ENCODE data around the gene PGLYRP4.
A peak's percentile ranks its signal among the peaks of the same experiment; 100 is the strongest.

PGLYRP4 gene

GRCh38 chr1:153386500-153386901, 37.9 kb upstream of the PGLYRP4 start:
- no peak for TF ChIP-seq CTCF (IDR thresholded peaks at IDR 0.05; ENCODE audit: low read depth, low read length)
- Histone ChIP-seq H3K4me3 (ENCODE audit: low read depth, low read length) (no peak overlapping the region), H3K36me3 (no peaks in the 10 kb centered on the region), H3K9me3 (ENCODE audit: severe bottlenecking) (peaks cover 16% of the 10 kb centered on the region), H3K27me3 (ENCODE audit: insufficient read depth, low read depth, severe bottlenecking) (peaks cover 97% of the 10 kb centered on the region), H3K27ac (no peak overlapping the region)
- DNase-seq = peak; percentile 12

GRCh38 chr1:153384958-153385580, 36.4 kb upstream of the PGLYRP4 start:
- Histone ChIP-seq H3K4me3 (ENCODE audit: low read depth, low read length) (no peak overlapping the region), H3K36me3 (no peaks in the 10 kb centered on the region), H3K27ac (no peak overlapping the region), H3K9me3 (ENCODE audit: severe bottlenecking) (peaks cover 30% of the 10 kb centered on the region), H3K27me3 (ENCODE audit: insufficient read depth, low read depth, severe bottlenecking) (peaks cover 97% of the 10 kb centered on the region)
- no peak for DNase-seq
- no peak for TF ChIP-seq CTCF (IDR thresholded peaks at IDR 0.05; ENCODE audit: low read depth, low read length)

GRCh38 chr1:153380711-153381110, 32.1 kb upstream of the PGLYRP4 start:
- Histone ChIP-seq H3K27ac (no peak overlapping the region), H3K9me3 (ENCODE audit: severe bottlenecking) (peaks cover 42% of the 10 kb centered on the region), H3K36me3 (no peaks in the 10 kb centered on the region), H3K27me3 (ENCODE audit: insufficient read depth, low read depth, severe bottlenecking) (peaks cover 100% of the 10 kb centered on the region), H3K4me3 (ENCODE audit: low read depth, low read length) (no peak overlapping the region)
- no peak for DNase-seq
- TF ChIP-seq CTCF (IDR thresholded peaks at IDR 0.05; ENCODE audit: low read depth, low read length) = no peak

GRCh38 chr1:153379591-153379990, 30.9 kb upstream of the PGLYRP4 start:
- no peak for TF ChIP-seq CTCF (IDR thresholded peaks at IDR 0.05; ENCODE audit: low read depth, low read length)
- Histone ChIP-seq H3K9me3 (ENCODE audit: severe bottlenecking) (peaks cover 50% of the 10 kb centered on the region), H3K27ac (no peak overlapping the region), H3K36me3 (no peaks in the 10 kb centered on the region), H3K4me3 (ENCODE audit: low read depth, low read length) (no peak overlapping the region), H3K27me3 (ENCODE audit: insufficient read depth, low read depth, severe bottlenecking) (peaks cover 100% of the 10 kb centered on the region)
- no peak for DNase-seq

GRCh38 chr1:153375511-153375910, 26.9 kb upstream of the PGLYRP4 start, which contains the start of gene S100A12:
S100A12 (minus strand) TSS chr1:153375621; CDS start chr1:153374592, 1,029 bp downstream.
- peaks cover 100% of the 10 kb centered on the region for H3K27me3 ChIP-seq (ENCODE audit: insufficient read depth, low read depth, severe bottlenecking)
- H3K9me3 ChIP-seq (ENCODE audit: severe bottlenecking) = peaks cover 30% of the 10 kb centered on the region
- H3K36me3 ChIP-seq = no peaks in the 10 kb centered on the region
- no peak within 1 kb of the TSS for H3K4me3 ChIP-seq (ENCODE audit: low read depth, low read length)
- TF ChIP-seq CTCF (IDR thresholded peaks at IDR 0.05; ENCODE audit: low read depth, low read length) = no peak
- H3K27ac ChIP-seq = no peak within 1 kb of the TSS
- no peak for DNase-seq

DNA sequence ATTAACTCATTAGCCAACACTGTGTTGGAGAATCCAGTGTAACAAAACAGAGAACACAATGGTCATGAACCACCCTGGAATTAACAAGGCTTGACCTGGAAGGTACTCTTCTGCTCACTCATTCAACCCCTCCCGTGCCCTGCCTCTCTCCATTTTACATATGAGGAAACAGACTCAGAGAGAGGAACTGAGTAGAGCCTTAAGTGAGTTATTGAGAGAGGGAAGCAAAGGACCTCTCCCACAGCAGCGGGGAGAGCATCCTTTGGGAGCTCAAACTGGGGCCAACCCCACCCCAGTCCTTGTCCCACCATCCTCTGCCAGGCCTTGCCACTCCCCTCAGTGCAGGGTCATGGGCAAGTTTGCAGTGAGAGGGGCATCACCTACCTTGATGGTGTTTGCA, 25.4 kb upstream of the PGLYRP4 start:
- no peak for DNase-seq
- no peak overlapping the region for H3K4me3 ChIP-seq (ENCODE audit: low read depth, low read length)
- H3K9me3 ChIP-seq (ENCODE audit: severe bottlenecking) = peaks cover 26% of the 10 kb centered on the region
- peaks cover 100% of the 10 kb centered on the region for H3K27me3 ChIP-seq (ENCODE audit: insufficient read depth, low read depth, severe bottlenecking)
- no peaks in the 10 kb centered on the region for H3K36me3 ChIP-seq
- H3K27ac ChIP-seq = no peak overlapping the region
- no peak for TF ChIP-seq CTCF (IDR thresholded peaks at IDR 0.05; ENCODE audit: low read depth, low read length)

Measured in WERI-Rb-1 (cell line).